ENCODE results near the gene XPO4. TPM values are rescaled to one million over a fixed set of nuclear protein-coding genes. Genes with fewer than 3 reads are reported as not detected.

XPO4 gene
- total and polyA plus RNA-seq, 10 of the 15 experiments (the other 5 are each of a cell fraction or from before 2014, with no cell fraction given): 3.6 to 24.9 (median 18.4) TPM

- no peak for TF ChIP-seq EP300 (IDR thresholded peaks at IDR 0.05; ENCODE audit: borderline replicate concordance in 1 of 2, control insufficient read depth in 1 of 2, low read depth in 2 of 2, low read length in 2 of 2)
Measured at GRCh38 chr13:20775961-20776360, 126.6 kb downstream of the XPO4 start (continued).

DNA sequence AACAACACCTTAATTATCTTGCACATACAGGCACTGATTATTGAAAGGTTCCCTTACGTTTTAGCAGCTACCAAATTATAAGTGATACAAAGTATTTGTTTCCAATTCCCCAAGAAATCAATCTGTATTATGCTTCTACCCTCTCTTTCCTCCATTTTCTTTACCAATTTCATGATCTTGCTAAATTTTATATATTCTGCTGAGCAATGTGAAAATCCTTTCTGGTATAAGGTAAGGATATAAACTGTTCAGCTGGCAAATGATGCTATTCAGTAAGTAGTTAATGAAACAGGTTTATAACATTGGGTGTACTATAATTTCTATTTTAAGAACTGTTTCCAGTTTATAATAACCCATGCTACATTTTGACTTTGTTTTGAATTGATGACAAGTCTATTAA lies 127.8 kb downstream of the XPO4 start:
- Histone ChIP-seq H3K79me2 (ENCODE audit: control insufficient read depth, insufficient read depth, low read length) (peaks cover 18% of the 10 kb centered on the region), H3K4me1 (ENCODE audit: control insufficient read depth, insufficient read depth, low read length) (peaks cover 4% of the 10 kb centered on the region; the same call in 1 of the 2 replicates), H3K9ac (ENCODE audit: control insufficient read depth, insufficient read depth, low read length) (no peak overlapping the region), H2AFZ (ENCODE audit: control insufficient read depth, low read depth, low read length) (no peak overlapping the region), H4K20me1 (ENCODE audit: control insufficient read depth, insufficient read depth) (no peaks in the 10 kb centered on the region), H3K9me3 (replicated peaks; ENCODE audit: control insufficient read depth, insufficient read depth, low read length) (peaks cover 4% of the 10 kb centered on the region; the same call in 2 of the 3 replicates), H3K4me3 (no peak overlapping the region), H3K27me3 (replicated peaks in 1 of 2; ENCODE audit: control insufficient read depth in 2 of 2, insufficient read depth in 2 of 2, low read length in 1 of 2) (no peaks in the 10 kb centered on the region), H3K4me2 (ENCODE audit: control insufficient read depth, insufficient read depth) (no peak overlapping the region), H3K36me3 (ENCODE audit: control insufficient read depth in 2 of 2, insufficient read depth in 2 of 2, low read length in 1 of 2) (peaks cover 0 to 5% of the 10 kb centered on the region in 2 experiments; a peak in 1 of 4 replicates), H3K27ac (ENCODE audit: control insufficient read depth, insufficient read depth) (no peak overlapping the region)
- FAIRE-seq (no peak), DNase-seq (ENCODE audit: low read depth, low spot score) (no peak), ATAC-seq (no peak)
- ChIA-PET SMC1A (ENCODE audit: uncharacterized antibody, unreplicated experiment) (interaction anchor here (1.1 to 1.4 kb wide), 2 partner anchors 12 to 282 kb away, joined by 3 to 6 read pairs; no protein-coding TSS in a partner anchor), CTCF (interaction anchor here (1.0 kb wide), 1 partner anchor 53 kb away, joined by 3 read pairs; no protein-coding TSS in a partner anchor), RAD21 (ENCODE audit: unreplicated experiment) (no interaction called here), POLR2A (no interaction called here)
- in situ Hi-C loops (cut with MboI): no loop called here
- 41% methylated on average over 1 of the region's 1 CpG for WGBS (ENCODE audit: insufficient coverage, insufficient replicate concordance, low lambda C conversion rate, missing lambda C conversion rate)
- BruUV-seq (replicated peaks): no TSS peak
- intact Hi-C loops (cut with micrococcal nuclease; ENCODE audit: unreplicated experiment): loop anchor here (5.0 kb wide), 1 partner anchor 277 kb away; no protein-coding TSS in a partner anchor
- TF ChIP-seq ZBTB11 (CRISPR knock-in tag; IDR thresholded peaks at IDR 0.05) (no peak), CREB1 (IDR thresholded peaks at IDR 0.05; ENCODE audit: low read depth) (no peak), SRF (IDR thresholded peaks at IDR 0.05; ENCODE audit: low read depth in 2 of 2, low read length in 2 of 2) (no peak), CUX1 (IDR thresholded peaks at IDR 0.05; ENCODE audit: insufficient replicate concordance, low read depth, low read length) (no peak), CBFB (IDR thresholded peaks at IDR 0.05; ENCODE audit: low read depth) (no peak), POLR2AphosphoS2 (IDR thresholded peaks at IDR 0.05; ENCODE audit: low read depth, low read length) (no peak), ZNF207 (IDR thresholded peaks at IDR 0.05; ENCODE audit: borderline replicate concordance) (no peak), ZZZ3 (IDR thresholded peaks at IDR 0.05; ENCODE audit: control insufficient read depth, insufficient read length, low read depth) (no peak), PAX8 (IDR thresholded peaks at IDR 0.05) (no peak), RAD51 (IDR thresholded peaks at IDR 0.05) (no peak)
- TF ChIP-seq, protein P1, sequence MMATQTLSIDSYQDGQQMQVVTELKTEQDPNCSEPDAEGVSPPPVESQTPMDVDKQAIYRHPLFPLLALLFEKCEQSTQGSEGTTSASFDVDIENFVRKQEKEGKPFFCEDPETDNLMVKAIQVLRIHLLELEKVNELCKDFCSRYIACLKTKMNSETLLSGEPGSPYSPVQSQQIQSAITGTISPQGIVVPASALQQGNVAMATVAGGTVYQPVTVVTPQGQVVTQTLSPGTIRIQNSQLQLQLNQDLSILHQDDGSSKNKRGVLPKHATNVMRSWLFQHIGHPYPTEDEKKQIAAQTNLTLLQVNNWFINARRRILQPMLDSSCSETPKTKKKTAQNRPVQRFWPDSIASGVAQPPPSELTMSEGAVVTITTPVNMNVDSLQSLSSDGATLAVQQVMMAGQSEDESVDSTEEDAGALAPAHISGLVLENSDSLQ (IDR thresholded peaks at IDR 0.05): no peak

Data from GM12878 (cell line).